Karpas-422 (cell line): Measurements from ENCODE around the gene PHGDH. TPM values are rescaled to one million over a fixed set of nuclear protein-coding genes. Genes with fewer than 3 reads are reported as not detected.

ENCODE experiments used
- DNase-seq: peaks from one replicate; pipeline ENCODE4 v3.0.0-alpha.2; 2015
- H2AFZ ChIP-seq: fragments of 200-600 bp; sonication (generic); 2 replicates; pipeline ENCODE4 v1.6.1; 2014; ENCODE audit warnings: antibody characterized with exemption, low read length, mixed read lengths
- H3K27ac ChIP-seq: fragments of 200-600 bp; sonication (generic); 2 replicates; pipeline ENCODE4 v1.5.1; 2014; ENCODE audit warnings: mild to moderate bottlenecking, low read length, moderate library complexity
- H3K27me3 ChIP-seq: fragments of 200-600 bp; sonication (generic); 2 replicates; pipeline ENCODE4 v1.6.1; 2014; ENCODE audit warnings: low read length, mixed read lengths
- H3K36me3 ChIP-seq: fragments of 200-600 bp; sonication (generic); 2 replicates; pipeline ENCODE4 v1.6.1; 2014; ENCODE audit warnings: low read length, mixed read lengths; ENCODE audit not compliant: insufficient read depth
- H3K4me1 ChIP-seq: fragments of 200-600 bp; sonication (generic); 2 replicates; pipeline ENCODE4 v1.6.1; 2014; ENCODE audit warnings: mild to moderate bottlenecking, low read length, mixed read lengths
- H3K4me2 ChIP-seq: fragments of 200-600 bp; sonication (generic); 2 replicates; pipeline ENCODE4 v1.6.1; 2014; ENCODE audit warnings: low read length, low read depth, mild to moderate bottlenecking; ENCODE audit not compliant: poor library complexity, severe bottlenecking
- H3K4me3 ChIP-seq: fragments of 200-600 bp; sonication (generic); 2 replicates; pipeline ENCODE4 v1.5.1; 2014; ENCODE audit warnings: mild to moderate bottlenecking, antibody characterized with exemption, low read length, mixed read lengths
- H3K79me2 ChIP-seq: fragments of 200-600 bp; sonication (generic); 2 replicates; pipeline ENCODE4 v1.6.1; 2014; ENCODE audit warnings: mild to moderate bottlenecking, low read length, mixed read lengths
- H3K9ac ChIP-seq: fragments of 200-600 bp; sonication (generic); 2 replicates; pipeline ENCODE4 v1.6.0; 2014; ENCODE audit warnings: low read length
- H3K9me2 ChIP-seq: fragments of 200-600 bp; sonication (generic), shearing (Covaris generic); replicated peaks from 2 replicates; pipeline ENCODE4 v1.6.0; 2014; ENCODE audit warnings: mild to moderate bottlenecking, low read length, moderate library complexity; ENCODE audit not compliant: insufficient read depth
- H3K9me3 ChIP-seq: fragments of 300-700, 200-600 bp; sonication (generic); 2 replicates; pipeline ENCODE4 v1.6.1; 2014; ENCODE audit warnings: low read length, mixed read lengths
- H4K20me1 ChIP-seq: fragments of 200-600 bp; sonication (generic); 2 replicates; pipeline ENCODE4 v1.6.1; 2014; ENCODE audit warnings: mild to moderate bottlenecking, antibody characterized with exemption, low read length, low read depth; ENCODE audit not compliant: insufficient read depth
- total RNA-seq: library from RNA; depleted of rRNA; stranded (reverse); fragments of >200 nt; shearing (Covaris generic); gene quantifications from 2 replicates; pipeline ENCODE4 v1.2.3, GENCODE V29; 2014; ENCODE audit warnings: low replicate concordance; rRNA removed

The PHGDH gene
- 16.3 and 20.5 TPM in 2 replicates for total RNA-seq

GRCh38 chr1:119711804-119712341 is at the start of gene PHGDH:
Gene PHGDH, plus strand, starts transcription at chr1:119711934. Its CDS starts 89 bp downstream, at chr1:119712023.
- Histone ChIP-seq H4K20me1 (no peaks in the 10 kb centered on the region), H3K27me3 (no peaks in the 10 kb centered on the region), H3K9me2 (no peaks in the 10 kb centered on the region), H3K4me2 (no peak within 1 kb of the TSS), H3K4me3 (peak within 1 kb of the TSS; percentile 43; the same call in 1 of the 2 replicates), H2AFZ (no peak within 1 kb of the TSS), H3K4me1 (no peaks in the 10 kb centered on the region; the same call in 1 of the 2 replicates), H3K9ac (peak within 1 kb of the TSS; percentile 43; the same call in 1 of the 2 replicates), H3K27ac (no peak within 1 kb of the TSS), H3K36me3 (no peaks in the 10 kb centered on the region), H3K79me2 (no peaks in the 10 kb centered on the region), H3K9me3 (no peaks in the 10 kb centered on the region)
- DNase-seq: no peak

- no peaks in the 10 kb centered on the region for H3K4me1 ChIP-seq
- no peaks in the 10 kb centered on the region for H3K9me3 ChIP-seq
- no peaks in the 10 kb centered on the region for H3K36me3 ChIP-seq
- no peaks in the 10 kb centered on the region for H3K79me2 ChIP-seq
- H3K4me3 ChIP-seq: no peak overlapping the region
- H3K4me2 ChIP-seq: no peak overlapping the region
- no peak overlapping the region for H3K9ac ChIP-seq
- DNase-seq: no peak
- no peaks in the 10 kb centered on the region for H4K20me1 ChIP-seq
- H3K27ac ChIP-seq: no peak overlapping the region
- no peaks in the 10 kb centered on the region for H3K9me2 ChIP-seq
- no peaks in the 10 kb centered on the region for H3K27me3 ChIP-seq
- H2AFZ ChIP-seq: no peak overlapping the region
These were observed 49.7 kb upstream of the PHGDH start for GRCh38 chr1:119662034-119662437.

- H2AFZ ChIP-seq: no peak overlapping the region
- H3K4me1 ChIP-seq: no peaks in the 10 kb centered on the region
- no peak for DNase-seq
- no peak overlapping the region for H3K27ac ChIP-seq
- H3K27me3 ChIP-seq: no peaks in the 10 kb centered on the region
- H3K9me3 ChIP-seq: no peaks in the 10 kb centered on the region
- H3K9me2 ChIP-seq: no peaks in the 10 kb centered on the region
- no peaks in the 10 kb centered on the region for H3K36me3 ChIP-seq
- no peak overlapping the region for H3K4me3 ChIP-seq
- H4K20me1 ChIP-seq: no peaks in the 10 kb centered on the region
- no peak overlapping the region for H3K4me2 ChIP-seq
- no peaks in the 10 kb centered on the region for H3K79me2 ChIP-seq
- no peak overlapping the region for H3K9ac ChIP-seq
These were observed 47.7 kb upstream of the PHGDH start for GRCh38 chr1:119664067-119664466.

GRCh38 chr1:119667173-119667572 is 44.6 kb upstream of the PHGDH start:
- Histone ChIP-seq H3K27ac (no peak overlapping the region), H3K79me2 (no peaks in the 10 kb centered on the region), H2AFZ (no peak overlapping the region), H3K9me2 (no peaks in the 10 kb centered on the region), H3K4me1 (peaks cover under 1% of the 10 kb centered on the region), H3K9me3 (no peaks in the 10 kb centered on the region), H3K36me3 (no peaks in the 10 kb centered on the region), H3K4me3 (no peak overlapping the region), H3K4me2 (no peak overlapping the region), H3K9ac (no peak overlapping the region), H3K27me3 (no peaks in the 10 kb centered on the region), H4K20me1 (no peaks in the 10 kb centered on the region)
- DNase-seq: no peak

- DNase-seq: no peak
- Histone ChIP-seq H2AFZ (no peak overlapping the region), H3K9me3 (no peaks in the 10 kb centered on the region), H3K9ac (no peak overlapping the region), H3K79me2 (no peaks in the 10 kb centered on the region), H3K4me1 (peaks cover 20% of the 10 kb centered on the region), H4K20me1 (no peaks in the 10 kb centered on the region), H3K36me3 (no peaks in the 10 kb centered on the region), H3K27me3 (no peaks in the 10 kb centered on the region), H3K9me2 (no peaks in the 10 kb centered on the region), H3K4me3 (no peak overlapping the region), H3K27ac (no peak overlapping the region), H3K4me2 (no peak overlapping the region)
These were observed 40.8 kb upstream of the PHGDH start for GRCh38 chr1:119670898-119671297.

GRCh38 chr1:119673171-119673940 is 38.4 kb upstream of the PHGDH start:
- Histone ChIP-seq H3K4me2 (peak overlapping the region; percentile 22), H3K27ac (no peak overlapping the region), H3K9me2 (no peaks in the 10 kb centered on the region)

GRCh38 chr1:119674111-119674526 is 37.6 kb upstream of the PHGDH start:
- Histone ChIP-seq H3K9me3 (no peaks in the 10 kb centered on the region), H3K4me2 (no peak overlapping the region), H3K27ac (no peak overlapping the region), H3K79me2 (no peaks in the 10 kb centered on the region), H3K4me3 (no peak overlapping the region), H3K9me2 (no peaks in the 10 kb centered on the region), H3K4me1 (peaks cover 20% of the 10 kb centered on the region), H3K27me3 (no peaks in the 10 kb centered on the region), H3K36me3 (no peaks in the 10 kb centered on the region), H2AFZ (no peak overlapping the region), H4K20me1 (no peaks in the 10 kb centered on the region), H3K9ac (no peak overlapping the region)
- DNase-seq: no peak

More at GRCh38 chr1:119673171-119673940, 38.4 kb upstream of the PHGDH start:
- H4K20me1 ChIP-seq: no peaks in the 10 kb centered on the region
- no peak for DNase-seq
- no peaks in the 10 kb centered on the region for H3K79me2 ChIP-seq
- H3K4me3 ChIP-seq: no peak overlapping the region
- H3K9ac ChIP-seq: no peak overlapping the region
- H3K9me3 ChIP-seq: no peaks in the 10 kb centered on the region
- no peak overlapping the region for H2AFZ ChIP-seq
- H3K4me1 ChIP-seq: peaks cover 20% of the 10 kb centered on the region
- H3K36me3 ChIP-seq: no peaks in the 10 kb centered on the region
- H3K27me3 ChIP-seq: no peaks in the 10 kb centered on the region

- no peak overlapping the region for H2AFZ ChIP-seq
- H3K4me3 ChIP-seq: no peak overlapping the region
- H3K9ac ChIP-seq: no peak overlapping the region
- no peak overlapping the region for H3K27ac ChIP-seq
- DNase-seq: peak; percentile 77
- H3K79me2 ChIP-seq: no peaks in the 10 kb centered on the region
- H3K27me3 ChIP-seq: no peaks in the 10 kb centered on the region
- H3K4me2 ChIP-seq: no peak overlapping the region
- no peaks in the 10 kb centered on the region for H3K9me3 ChIP-seq
- H4K20me1 ChIP-seq: no peaks in the 10 kb centered on the region
- no peaks in the 10 kb centered on the region for H3K36me3 ChIP-seq
- H3K9me2 ChIP-seq: no peaks in the 10 kb centered on the region
- H3K4me1 ChIP-seq: peaks cover 20% of the 10 kb centered on the region
These were observed 36.9 kb upstream of the PHGDH start for GRCh38 chr1:119674835-119675289.
